Erythroblast (primary cell): Measurements from ENCODE around the gene BNIP1.
"Not testable (repeated sequence)": the region's sequence is repeated elsewhere in the genome, so short reads cannot be mapped to it uniquely, and the experiment has no call there.

Source experiments
- DNase-seq, 2 experiments: peaks; one replicate each; lab custom pipeline; 2025; lab: John Stamatoyannopoulos, UW
- GATA1 ChIP-seq: IDR thresholded peaks from 2 replicates; pipeline ENCODE4 v1.6.1; 2011; ENCODE audit warnings: low read depth, mild to moderate bottlenecking, control low read depth, low read length, moderate library complexity
- POLR2A ChIP-seq: IDR thresholded peaks from 2 replicates; pipeline ENCODE4 v1.6.1; 2011; ENCODE audit warnings: mild to moderate bottlenecking, low read length

BNIP1 gene

DNA sequence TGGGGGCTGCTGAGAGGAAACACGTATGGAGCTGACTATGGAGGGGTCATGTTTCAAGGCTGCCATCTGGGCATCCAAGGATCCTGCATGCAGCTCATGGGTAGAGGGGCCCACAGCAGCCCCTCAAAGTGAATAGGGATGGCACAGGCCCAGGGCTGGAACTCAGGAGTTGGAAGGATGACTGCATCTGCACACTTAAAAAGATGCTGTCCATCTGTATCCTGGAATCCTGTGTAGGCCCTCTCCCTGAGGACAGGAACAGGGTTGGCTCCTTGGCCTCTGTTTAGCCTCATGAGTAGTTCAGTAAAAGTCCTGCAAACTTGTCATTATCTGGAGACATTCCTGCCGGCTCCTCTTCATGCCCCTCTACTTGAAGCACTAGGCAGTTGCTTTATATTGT is 4.0 kb downstream of the BNIP1 start:
- no peak for TF ChIP-seq POLR2A
- no peak for DNase-seq

DNA sequence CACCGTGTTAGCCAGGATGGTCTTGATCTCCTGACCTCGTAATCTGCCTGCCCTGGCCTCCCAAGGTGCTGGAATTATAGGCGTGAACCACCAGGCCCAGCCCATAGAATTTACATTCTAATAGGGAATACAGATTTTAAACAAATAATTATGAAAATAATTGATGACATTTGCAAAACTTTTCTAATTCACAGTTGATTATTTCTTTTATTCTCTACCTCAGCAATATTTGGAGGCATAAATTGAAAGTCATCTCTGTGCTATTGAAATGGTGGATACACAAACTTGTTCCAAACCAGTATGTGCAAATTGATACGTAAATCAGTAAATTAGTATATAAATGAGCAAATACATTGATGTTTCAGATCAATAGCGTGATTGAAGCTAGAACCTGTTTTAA is 8.2 kb downstream of the BNIP1 start:
- DNase-seq, result no peak
- TF ChIP-seq GATA1 (no peak), POLR2A (no peak)

DNA sequence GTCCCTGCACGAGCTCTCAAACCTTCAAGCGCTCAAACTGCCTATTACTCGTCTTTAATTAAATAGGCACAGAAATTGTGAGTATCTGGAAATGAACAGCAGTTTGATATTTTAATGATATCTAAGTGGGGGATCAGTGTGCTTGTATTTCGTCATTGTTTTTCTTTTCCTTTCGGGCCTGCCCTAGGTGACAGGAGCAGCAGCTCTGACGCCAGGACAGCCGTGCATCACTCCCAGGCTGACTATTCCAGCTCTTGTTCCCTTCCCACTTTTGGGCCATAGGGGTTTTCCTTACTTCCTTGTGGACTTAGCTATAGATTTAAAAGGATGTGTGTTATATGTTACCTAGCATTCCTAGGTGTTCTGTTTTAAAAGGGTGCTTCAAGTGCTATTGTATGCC is 9.5 kb downstream of the BNIP1 start:
- DNase-seq, result no peak
- TF ChIP-seq GATA1, result no peak

DNA sequence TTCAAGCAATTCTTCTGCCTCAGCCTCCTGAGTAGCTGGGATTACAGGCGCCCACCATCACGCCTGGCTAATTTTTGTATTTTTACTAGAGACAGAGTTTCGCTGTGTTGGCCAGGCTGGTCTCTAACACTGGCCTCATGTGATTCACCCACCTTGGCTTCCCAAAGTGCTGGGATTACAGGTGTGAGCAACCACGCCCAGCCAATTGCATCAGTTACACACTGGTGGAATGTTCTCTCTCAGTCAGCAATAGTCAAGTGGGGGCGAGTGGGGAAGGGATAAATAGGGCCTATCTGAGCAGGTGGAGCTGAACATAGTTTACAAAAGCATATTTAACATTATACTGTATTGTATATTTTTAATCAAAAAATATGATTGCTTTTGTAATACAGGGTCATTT is 10.3 kb downstream of the BNIP1 start:
- DNase-seq, result not testable (repeated sequence)

DNA sequence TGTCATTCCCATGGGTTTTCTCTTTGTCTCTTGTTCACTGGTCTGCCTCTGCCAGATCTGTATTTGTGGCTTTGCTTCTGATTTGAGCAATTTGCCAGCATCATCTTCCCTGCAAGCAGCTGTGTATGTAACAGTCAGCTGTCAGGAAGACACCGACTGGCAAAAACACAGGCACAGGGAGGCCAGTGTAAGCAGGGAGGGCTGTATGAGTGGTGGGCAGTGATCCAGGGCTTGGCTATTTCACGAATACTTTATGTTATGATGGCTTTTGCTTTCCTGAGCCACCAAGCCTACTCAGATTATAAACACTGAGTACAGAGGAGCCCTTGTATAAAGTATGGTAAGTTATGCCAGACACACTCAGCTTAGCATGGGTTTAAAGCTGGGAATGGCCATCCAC is 11.6 kb downstream of the BNIP1 start:
- DNase-seq, result no peak
- no peak for TF ChIP-seq POLR2A
- no peak for TF ChIP-seq GATA1

DNA sequence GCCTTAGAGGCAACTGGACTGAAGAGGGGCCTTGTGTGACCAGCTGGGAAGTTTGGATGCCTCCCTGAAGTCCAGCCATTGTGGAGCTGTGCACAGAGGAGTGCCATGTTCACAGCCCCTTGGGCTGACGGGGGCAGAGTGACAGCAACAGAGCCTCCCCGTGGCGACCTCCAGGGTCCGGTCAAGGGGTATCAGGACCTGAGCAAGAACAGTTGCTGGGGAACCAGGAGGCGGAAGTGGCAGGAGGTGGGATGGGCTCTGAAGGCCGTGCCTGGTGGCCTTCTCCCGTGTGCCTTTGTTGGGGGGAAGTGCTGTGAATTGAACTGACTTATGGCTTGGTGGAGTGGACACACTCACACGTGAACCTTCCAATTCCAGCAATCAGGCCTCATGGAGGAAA is 14.0 kb downstream of the BNIP1 start:
- DNase-seq, result no peak
- TF ChIP-seq POLR2A (no peak), GATA1 (no peak)

DNA sequence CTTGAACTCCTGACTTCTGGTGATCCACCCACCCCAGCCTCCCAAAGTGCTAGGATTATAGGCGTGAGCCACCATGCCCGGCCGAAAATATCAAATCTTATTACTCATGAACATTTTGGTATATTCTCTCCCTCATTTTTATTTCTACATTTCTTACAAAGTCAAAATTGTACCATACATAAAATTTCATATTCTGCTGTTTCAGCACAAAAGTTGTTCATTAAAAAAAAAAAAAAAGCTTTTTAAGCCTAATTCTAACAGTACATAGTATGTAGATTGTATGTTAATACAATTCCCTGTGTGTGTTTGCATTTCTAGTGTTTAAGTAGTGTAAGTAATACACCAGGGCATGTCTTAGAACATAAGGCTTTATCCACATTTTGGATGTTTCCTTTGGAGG is 14.9 kb downstream of the BNIP1 start:
- TF ChIP-seq POLR2A (no peak), GATA1 (no peak)
- DNase-seq, result no peak

DNA sequence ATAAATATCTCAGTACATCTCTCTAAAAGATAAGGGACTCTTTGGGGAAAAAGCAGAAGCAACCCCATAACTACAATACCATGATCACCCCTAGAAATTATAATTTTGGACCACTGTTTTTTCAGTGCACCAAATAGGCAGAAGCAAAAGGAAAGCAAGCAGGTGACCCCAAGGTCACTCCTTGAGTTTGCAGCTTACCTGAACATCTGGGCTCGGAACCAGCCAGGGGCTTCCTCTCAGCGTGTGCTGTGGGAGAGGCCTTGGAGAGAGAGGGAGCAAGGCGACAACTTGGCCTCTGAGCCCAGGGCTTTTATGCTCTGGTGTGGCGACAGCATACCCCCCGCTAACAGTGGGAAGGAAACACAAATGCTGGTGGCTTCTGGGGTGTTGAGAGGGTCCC is 16.8 kb downstream of the BNIP1 start:
- no peak for TF ChIP-seq GATA1
- DNase-seq, result no peak

DNA sequence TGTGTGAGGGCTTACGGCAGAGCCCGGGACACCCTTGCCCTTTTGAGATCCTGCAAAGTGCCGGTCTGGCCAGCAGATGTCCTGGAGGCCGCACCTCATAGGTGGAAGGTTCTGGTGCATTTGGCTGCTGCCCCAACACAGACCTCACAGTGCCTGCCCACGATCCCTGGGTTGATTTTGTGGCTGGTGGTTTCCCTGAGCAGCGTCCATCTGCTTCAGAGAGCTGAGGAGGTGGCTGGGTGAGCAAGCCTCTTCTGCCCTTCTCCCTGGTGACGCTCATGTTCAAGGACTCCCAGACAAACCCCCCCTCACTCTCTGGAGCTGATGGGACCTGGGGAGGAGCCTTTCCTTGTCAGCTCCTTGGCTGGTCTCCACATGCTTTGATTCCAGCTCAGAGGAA is 18.9 kb downstream of the BNIP1 start:
- TF ChIP-seq GATA1, result no peak
- TF ChIP-seq POLR2A, result no peak
- DNase-seq, result no peak

DNA sequence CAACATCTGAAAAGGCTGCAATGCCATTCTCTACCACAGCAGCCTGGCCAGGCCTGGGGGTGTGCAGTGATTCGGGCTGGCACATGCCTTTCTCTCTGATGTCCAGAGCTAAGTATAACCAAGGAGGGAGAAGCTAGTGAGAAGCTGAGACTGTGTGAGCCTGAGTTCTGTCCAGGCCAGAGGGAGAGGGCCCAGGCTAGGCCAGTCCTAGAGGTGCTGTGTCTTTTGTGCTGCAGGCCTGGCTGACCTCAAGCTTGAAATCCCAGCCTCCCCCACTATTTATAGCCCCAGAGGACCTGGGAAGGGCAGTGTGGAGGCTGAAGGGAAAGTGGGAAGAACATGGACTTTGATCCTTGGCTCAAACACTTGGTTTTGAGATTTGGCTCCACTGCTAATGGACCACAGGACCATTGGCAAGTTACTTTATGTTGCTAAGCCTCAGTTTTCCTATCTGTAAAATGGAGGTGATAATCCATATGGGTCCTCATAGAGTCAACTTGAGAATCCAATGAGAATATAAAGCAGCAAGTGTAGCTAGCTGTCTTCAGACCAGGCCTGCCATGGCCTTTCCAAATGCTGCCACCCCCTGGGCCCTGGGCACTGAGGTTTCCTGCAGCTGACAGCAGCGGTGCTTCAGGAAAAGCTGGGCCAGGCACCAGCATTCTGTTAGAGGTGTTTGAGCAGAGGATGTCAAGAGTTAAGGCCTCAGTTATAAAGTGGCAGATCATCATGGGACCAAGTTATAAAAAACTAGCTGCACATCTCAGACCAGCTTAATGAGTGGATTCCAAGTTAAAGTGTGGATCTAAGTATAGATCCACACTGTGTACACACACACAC is 21.1 kb downstream of the BNIP1 start:
- DNase-seq, result no peak

DNA sequence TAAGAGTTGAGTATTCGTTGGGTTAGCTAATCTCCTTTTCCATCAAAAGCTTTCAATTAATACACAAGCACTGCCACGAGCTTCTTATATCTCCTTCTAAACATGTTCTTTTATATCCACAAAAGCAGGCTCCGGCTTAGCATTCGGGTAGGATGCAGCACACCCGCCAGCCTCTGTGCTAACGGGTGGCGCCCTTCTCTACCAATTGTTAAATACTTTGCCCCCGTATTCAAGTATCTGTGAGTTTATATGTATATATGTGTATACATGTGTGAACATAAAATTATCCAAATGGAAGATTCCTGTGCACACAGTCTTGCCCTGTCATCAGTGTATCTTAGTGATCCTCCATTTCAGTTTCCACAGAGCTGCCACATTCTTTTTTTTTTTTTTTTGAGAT is 27.8 kb downstream of the BNIP1 start:
- no peak for DNase-seq
- TF ChIP-seq POLR2A (no peak), GATA1 (no peak)

More for the DNA sequence above, 21.1 kb downstream of the BNIP1 start:
- TF ChIP-seq GATA1 (no peak), POLR2A (no peak)

DNA sequence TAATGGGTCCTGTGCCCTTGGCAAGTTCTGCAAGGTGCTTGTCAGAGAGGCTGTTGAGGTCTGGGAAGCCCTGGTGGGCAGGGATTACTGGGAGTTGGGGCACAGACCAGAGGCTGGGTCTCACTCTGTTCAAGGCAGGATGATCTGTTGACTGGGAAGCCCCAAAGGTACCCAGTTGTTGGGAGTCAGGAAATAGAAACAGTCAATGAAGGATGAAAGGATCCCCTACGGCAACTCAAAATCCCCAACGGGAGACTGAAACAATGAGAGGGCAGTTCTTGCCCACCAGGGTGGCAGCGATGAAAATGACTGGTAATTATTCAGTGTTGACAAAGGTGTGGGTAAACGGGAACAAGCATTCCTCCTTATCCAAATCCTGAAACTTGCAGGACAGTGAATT is 31.2 kb downstream of the BNIP1 start:
- no peak for TF ChIP-seq POLR2A
- TF ChIP-seq GATA1, result no peak

DNA sequence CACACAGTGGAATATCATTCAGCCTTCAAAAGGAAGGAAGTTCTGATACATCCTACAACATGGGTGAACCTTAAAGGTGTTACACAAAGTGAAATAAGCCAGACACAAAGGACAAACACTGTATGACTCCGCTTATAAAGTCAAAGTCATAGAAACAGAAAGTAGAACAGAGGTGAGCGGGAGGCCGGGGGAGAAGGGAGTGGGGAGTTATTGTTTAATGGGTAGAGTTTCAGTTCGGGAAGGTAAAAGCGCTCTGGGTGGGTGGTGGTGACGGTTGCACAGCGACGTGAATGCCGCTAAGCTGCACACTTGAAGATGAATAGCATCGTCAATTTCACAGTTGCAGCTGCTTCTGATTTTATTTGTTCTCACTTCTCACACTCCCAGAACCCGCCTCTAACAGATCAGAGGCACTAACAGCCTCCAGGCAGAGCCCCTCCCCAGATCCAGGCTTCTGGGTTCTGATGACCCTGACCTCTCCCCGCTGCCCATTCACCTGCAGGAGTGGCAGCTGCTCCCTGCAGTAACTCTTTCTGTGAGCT is 34.1 kb downstream of the BNIP1 start:
- no peak for DNase-seq
- TF ChIP-seq POLR2A (no peak), GATA1 (no peak)

More for the DNA sequence above, 31.2 kb downstream of the BNIP1 start:
- DNase-seq, result no peak

DNA sequence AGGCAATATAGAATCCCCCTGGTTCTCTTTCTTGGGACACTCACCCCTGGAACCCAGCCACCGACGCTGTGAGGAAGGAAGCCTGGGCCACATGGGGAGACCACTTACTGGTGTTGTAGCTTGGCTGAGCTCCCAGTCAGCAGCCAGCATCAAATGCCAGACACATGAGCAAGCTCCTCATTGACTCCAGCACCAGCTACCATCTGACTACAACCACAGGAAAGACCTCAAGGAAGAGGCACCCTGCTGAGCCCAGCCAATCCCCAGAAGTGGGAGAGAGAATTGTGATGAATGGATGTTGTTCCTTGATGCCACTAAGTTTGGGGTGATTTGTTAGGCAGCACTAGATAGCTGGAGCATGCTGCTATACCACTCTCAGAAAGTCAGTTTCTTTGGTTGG is 36.0 kb downstream of the BNIP1 start:
- no peak for TF ChIP-seq GATA1
- no peak for TF ChIP-seq POLR2A
- no peak for DNase-seq

DNA sequence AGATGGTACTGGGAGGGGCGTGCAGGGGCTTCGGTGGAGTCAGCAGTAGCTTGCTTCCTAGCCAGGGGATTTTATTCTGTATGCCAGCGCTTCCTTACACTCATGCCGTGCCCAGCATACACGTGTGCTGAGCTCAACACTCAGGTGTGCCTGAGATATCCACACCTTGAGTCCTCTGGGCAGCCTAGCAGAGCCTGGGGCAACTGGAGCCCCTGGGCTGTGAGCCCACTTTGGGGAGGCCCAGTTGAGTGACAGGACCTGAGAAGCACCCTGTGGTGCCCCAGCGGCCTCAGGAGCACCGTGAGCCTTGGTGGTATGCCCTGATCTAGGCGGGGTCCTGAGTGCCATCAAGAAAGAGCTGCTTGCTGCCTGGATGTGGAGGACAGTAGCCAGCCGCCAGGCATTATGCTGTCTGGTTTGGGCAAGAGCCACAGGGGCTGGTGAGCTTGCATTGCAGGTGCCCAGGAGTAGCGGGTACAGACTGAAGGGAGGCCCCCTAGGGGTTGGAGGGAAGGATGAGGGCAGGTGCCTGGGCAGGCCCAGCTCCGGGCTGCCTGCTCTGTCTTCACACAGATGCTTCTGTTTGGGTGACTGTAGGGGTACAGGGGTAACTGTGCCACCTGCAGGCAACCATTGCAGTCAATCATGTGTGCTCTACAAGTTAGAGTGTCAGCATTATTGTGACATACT is 42.9 kb downstream of the BNIP1 start:
- DNase-seq, result peak in 1 of 2 experiments; percentile 9
- no peak for TF ChIP-seq POLR2A
- no peak for TF ChIP-seq GATA1
